GM18907 (cell line): Measurements from ENCODE around the gene FANCD2.
"Not testable (repeated sequence)": the region's sequence is repeated elsewhere in the genome, so short reads cannot be mapped to it uniquely, and the experiment has no call there.

Source experiments
- ATAC-seq: cut with Tn5 transposase; IDR thresholded peaks from one replicate; pipeline ENCODE4 v1.9.1; 2021; ENCODE audit warnings: mild to moderate bottlenecking, moderate library complexity; ENCODE audit not compliant: unreplicated experiment

Gene FANCD2

DNA sequence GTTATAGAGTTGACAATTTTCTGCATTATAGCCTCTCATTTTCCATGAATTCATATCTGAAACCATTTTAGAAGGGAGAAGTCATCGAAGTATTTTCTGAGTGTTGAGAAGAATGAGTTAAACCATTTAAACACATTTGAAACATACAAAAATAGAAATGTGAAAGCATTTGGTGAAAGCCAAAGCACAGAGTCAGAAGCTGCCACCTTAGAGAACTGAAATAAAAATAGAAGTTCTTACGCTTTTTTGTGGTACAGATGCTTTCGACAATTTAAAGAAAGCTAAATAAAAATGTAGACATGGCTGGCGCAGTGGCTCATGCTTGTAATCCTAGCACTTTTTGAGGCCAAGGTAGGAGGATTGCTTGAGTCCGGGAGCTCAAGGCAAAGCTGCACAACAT, 72.8 kb downstream of the FANCD2 start:
- no peak for ATAC-seq

DNA sequence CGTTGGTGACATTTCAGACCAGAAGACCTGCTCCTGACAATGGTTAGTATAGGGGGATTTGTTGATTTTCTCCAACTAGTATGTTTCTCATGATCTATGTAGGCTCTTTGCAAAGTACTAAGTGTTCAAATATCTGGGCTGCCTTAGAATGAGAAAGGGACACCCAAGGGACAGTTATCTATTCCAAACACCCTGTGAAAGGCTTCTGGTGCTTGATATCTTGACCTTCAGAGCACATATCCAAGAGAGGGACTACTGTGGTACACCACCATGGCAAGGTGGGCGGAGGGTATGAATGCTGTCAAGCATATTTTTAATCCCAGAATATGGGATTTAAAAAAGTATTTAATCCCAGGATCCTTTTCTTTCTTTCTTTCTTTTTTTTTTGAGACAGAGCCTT, 80.7 kb downstream of the FANCD2 start:
- ATAC-seq: no peak

DNA sequence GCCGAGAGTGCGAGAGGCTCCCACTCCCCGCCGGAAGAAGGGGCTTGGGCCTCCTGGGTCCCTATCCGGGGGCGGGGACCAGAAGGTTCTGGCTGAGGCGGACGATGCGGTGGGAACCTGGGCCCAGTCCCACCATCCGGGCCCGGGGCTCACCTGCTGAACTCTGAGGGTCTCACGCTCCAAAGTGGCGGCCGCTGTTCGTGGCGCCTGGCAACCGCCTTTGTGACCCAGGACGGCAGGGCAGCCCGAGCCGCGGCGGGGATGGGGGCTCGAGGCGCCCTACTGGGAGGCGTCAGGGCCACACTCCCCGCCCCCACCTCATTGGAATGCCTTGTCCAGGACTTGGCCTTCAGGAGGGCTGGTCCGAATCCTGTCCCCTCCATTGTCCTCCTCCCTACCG, 81.9 kb downstream of the FANCD2 start, which contains the start of gene FANCD2OS:
TSS of gene FANCD2OS (minus strand) at position 165 of the 400 bp plus-strand sequence. CDS start 3,481 bp downstream, outside the sequence.
- no peak for ATAC-seq

DNA sequence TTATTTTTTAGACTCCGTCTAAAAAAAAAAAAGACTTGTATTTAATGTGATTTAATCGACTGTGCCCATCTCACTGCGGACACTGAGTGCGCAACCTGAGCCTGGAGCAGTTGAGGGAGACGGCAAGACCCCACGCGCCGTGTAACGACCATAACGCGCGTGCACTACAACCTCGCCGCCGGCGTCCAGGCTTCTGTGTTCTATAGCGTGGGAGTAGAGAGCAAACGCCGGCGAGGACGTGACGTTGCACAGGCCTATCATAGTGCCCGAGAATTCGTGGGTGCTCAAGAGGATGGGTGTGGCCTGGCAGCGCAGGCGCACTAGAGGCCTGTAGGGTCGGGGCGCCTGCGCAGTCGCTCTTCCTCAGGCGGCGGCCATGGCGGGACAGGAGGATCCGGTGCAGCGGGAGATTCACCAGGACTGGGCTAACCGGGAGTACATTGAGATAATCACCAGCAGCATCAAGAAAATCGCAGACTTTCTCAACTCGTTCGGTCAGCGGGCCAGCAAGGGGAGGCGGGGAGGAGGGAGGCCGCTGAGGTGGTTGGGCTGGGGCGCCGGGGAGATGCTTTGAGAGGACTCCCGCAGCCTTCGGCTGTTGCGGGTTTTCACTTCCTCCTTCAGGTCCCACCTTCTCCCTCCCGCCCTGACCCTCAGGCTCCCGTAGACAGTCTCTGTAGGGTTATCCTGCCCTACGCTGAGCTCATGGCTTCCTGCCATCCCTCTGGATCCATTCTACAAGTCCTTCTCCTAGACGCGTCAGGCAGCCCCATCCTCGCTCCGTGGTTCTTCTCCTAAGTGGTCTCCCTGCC, 89.3 kb downstream of the FANCD2 start, which contains the start of gene BRK1:
TSS of gene BRK1 (plus strand) at position 350 of the 812 bp plus-strand sequence. CDS start at position 377, 27 bp downstream.
- ATAC-seq: peak; percentile 96

DNA sequence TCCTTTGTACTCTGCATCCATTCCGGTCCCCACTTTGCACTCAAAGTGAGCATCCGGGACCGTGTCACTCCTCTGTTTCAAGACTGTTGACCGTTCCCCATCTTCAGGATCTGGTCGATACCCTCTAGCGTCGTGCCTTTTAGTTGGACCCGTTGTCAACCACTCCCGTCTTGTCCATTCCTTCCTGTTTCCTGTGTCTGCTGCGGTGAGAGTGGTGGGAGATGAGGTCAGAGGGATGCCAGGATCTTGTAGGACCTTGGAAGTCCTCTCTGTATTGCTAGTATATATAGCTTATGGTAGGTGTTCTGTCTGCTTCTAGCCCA, 89.9 kb downstream of the FANCD2 start:
- ATAC-seq: no peak

DNA sequence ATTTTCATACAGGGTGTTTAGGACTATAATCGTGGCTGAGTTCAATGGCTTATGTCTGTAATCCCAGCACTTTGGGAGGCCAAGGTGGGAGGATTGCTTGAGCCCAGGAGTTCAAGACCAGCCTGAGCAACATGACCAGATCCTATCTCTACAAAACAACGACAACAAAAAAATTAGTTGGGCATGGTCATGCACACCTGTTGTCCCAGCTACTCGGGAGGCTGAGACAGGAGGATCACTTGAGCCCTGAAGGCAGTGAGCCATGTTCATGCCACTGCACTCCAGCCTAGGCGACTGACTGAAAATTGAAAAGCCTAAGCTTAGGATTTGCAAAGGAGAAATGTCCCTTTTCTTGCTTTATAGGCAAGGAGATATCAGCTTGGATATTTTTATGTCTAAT, 90.7 kb downstream of the FANCD2 start:
- no peak for ATAC-seq

DNA sequence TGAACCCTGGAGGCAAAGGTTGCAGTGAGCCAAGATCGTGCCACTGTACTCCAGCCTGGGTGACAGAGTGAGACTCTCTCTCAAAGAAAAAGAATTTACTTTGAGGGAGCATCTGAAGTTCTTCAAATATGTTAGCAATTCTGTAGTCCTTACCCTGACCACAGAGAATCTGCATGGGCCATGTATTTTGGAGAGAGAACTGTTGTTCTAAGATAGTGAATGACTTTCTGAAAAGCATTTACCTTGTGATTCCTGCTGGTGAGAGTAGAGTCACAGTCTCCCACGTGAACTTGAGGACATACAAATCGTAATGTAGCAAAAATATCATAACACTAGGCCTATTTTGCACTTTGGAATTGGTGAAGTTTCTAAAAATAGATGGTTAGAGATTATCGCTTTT, 93.1 kb downstream of the FANCD2 start:
- no peak for ATAC-seq

DNA sequence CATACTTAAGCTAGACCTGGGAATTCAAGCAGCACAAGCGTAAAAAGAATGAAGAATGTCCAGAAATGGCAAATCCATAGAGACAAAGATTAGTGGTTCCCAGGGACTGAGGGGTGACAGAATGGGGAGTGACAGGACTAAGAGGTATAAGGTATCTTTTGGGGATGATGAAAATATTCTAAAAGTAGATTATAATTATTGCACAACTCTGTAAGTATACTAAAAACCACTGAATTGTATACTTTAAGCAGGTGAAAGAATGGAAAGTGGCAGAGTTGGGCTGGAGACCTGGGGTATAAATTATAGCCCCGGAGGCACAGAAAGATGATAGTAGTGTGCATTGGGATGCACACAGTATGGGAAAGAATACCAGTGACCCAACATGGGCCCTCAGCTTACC, 94.8 kb downstream of the FANCD2 start:
- ATAC-seq: no peak

DNA sequence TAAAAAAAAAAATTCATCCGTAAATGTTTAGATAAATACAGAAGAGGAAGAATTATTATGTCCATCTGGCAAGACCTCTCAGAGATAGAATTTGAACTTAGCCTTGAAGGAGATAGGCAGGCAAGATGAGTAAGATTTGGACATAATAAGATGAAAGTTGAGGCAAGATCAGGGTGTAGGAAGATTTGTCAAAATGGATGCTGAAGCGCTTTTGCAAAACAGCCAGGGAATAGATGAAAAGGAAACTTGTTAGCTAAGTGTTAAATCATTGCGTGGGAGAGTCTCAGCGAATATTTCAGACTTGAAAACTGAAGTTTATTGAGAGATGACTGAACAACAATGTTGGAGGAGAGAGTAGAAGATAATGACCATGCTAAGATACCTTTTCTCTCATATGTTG, 96.5 kb downstream of the FANCD2 start:
- ATAC-seq: no peak

DNA sequence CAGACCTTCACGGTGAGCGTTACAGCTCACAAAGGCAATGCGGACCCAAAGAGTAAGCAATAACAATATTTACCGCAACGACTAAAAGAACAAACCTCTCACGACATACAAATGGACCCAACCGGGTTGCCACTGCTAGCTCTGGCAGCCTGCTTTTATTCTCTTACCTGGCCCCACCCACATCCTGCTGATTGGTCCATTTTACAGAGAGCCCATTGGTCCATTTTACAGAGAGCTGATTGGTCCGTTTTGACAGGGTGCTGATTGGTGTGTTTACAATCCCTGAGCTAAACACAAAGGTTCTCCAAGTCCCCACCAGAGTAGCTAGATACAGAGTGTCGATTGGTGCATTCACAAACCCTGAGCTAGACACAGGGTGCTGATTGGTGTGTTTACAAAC, 109.6 kb downstream of the FANCD2 start:
- ATAC-seq: not testable (repeated sequence)

DNA sequence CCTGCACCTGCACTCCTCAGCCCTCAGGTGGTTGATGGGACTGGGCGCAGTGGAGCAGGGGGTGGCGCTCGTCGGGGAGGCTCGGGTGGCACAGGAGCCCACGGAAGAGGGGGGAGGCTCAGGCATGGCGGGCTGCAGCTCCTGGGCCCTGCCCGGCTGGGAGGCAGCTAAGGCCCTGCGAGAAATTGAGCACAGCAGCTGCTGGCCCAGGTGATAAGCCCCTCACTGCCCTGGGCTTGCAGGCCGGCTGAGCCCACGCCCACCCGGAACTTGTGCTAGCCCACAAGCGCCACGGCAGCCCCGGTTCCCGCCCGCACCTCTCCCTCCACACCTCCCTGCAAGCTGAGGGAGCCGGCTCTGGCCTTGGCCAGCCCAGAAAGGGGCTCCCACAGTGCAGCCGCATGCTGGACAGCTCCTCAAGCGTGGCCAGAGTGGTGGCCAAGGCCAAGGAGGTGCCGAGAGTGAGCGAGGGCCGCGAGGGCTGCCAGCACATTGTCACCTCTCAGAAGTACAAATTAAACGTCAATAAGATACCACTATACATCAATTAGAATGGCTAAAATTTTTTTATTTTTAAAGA, 110.3 kb downstream of the FANCD2 start:
- ATAC-seq: no peak

DNA sequence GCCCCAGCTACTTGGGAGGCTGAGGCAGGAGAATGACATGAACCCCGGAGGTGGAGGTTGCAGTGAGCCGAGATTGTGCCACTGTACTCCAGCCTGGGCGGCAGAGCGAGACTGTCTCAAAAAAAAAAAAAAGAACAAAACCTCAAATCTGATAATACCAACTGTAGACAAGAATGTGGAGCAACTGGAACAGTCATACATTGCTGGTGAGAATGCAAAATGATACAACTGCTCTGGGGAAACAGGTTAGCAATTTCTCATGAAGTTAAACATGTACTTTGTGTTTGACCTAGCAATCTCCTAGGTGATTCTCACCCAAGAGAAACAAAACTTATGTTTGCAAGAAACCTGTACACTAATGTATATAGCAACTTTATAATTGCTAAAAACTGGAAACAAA, 110.9 kb downstream of the FANCD2 start:
- no peak for ATAC-seq

DNA sequence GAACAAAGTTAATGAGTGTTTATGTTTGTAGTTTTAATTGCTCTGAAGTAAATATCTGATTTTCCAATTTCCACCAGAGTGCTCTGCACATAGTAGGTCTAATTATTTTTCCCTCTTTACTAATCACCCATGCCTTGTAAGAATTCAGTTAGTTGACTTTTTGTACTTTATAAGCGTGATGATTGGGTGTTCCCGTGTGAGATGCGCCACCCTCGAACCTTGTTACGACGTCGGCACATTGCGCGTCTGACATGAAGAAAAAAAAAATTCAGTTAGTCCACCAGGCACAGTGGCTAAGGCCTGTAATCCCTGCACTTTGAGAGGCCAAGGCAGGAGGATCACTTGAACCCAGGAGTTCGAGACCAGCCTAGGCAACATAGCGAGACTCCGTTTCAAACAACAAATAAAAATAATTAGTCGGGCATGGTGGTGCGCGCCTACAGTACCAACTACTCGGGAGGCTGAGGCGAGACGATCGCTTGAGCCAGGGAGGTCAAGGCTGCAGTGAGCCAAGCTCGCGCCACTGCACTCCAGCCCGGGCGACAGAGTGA, 114.8 kb downstream of the FANCD2 start:
- ATAC-seq: no peak

DNA sequence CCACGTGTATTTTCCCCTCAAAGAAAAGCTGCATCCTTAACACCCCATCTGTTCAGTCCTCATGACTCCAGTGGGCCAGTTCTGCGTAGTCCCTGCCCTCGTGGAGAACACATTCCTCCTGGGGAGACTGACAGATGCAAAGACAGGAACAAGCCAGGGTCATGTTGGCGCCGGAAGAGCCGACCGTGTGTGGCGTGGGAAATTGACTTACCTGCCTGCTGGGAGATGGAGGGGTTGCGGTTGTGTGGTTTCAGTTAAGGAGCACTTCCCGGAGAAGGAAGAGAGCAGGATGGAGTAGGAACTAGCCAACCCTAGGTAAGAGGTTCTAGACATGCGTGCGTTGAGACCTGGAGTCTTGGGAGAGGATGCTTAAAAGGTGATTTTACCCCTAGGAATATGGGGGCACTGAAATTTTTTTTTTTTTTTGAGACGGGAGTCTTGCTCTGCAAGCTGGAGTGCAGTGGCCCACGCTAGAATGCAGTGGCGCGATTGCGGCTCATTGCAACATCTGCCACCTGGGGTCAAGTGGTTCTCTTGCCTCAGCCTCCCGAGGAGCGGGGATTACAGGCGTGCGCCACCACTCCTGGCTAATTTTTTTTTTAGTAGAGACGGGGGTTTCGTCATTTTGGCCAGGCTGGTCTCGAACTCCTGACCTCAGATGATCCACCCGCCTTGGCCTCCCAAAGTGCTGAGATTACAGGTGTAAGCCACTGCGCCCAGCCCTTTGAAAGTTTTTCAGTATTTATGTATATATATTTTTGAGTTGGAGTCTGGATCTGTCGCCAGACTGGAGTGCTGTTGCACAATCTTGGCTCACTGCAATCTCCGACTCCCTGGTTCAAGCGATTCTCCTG, 116.7 kb downstream of the FANCD2 start:
- ATAC-seq: no peak

DNA sequence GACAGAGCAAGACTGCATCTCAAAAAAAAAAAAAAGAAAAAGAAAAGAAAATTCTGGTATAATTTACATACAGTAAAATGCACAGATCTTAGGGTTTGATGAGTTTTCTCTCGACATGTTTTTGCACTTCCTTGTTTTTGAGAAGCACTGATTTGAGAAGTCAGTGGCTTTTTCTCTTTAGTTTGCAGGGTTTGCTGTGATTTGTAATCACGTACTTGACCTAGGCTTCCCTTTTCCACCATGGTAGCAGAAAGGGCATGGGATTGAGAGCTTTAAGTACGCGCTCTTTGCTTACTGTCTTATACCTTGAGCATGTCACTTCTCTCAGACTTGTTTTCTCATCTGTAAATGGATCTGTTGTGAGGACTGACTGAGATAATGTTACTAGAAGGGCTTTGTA, 119.4 kb downstream of the FANCD2 start:
- ATAC-seq: no peak

DNA sequence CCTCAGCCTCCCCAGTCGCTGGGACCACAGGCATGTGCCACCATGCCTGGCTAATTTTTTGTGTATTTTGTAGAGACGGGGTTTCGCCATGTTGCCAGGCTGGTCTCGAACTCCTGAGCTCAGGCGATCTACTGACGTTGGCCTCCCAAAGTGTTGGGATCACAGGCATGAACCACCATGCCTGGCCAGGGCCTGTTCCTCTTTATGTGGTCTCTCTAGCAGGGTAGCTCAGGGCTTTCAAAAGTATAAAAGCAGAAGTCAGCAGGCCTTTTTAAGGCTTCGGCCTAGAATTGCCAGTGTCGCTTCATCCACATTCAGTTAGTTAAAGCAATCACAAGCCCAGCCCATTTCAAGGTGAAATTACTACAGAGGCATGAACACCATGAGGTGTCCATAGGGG, 123.0 kb downstream of the FANCD2 start:
- ATAC-seq: no peak

DNA sequence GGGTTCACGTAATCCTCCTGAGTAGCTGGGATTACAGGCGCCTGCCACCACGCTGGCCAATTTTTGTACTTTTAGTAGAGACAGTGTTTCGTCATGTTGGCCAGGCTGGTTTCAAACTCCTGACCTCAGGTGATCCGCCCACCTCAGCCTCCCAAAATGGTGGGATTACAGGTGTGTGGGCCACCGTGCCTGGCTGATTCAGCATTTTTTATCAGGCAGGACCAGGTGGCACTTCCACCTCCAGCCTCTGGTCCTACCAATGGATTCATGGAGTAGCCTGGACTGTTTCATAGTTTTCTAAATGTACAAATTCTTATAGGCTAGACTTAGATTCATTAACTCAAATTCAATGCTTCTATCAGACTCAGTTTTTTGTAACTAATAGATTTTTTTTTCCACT, 124.8 kb downstream of the FANCD2 start:
- no peak for ATAC-seq
